HG03097 (cell line): ENCODE data around the gene CCM2.
"Not testable (repeated sequence)": the region's sequence is repeated elsewhere in the genome, so short reads cannot be mapped to it uniquely, and the experiment has no call there.

Experiments used
- ATAC-seq: cut with Tn5 transposase; IDR thresholded peaks from one replicate; pipeline ENCODE4 v1.9.1; 2021; ENCODE audit not compliant: unreplicated experiment, low FRiP score

CCM2 gene

GRCh38 chr7:44979481-44980392, 20.3 kb upstream of the CCM2 start:
- no peak for ATAC-seq

- ATAC-seq = peak; percentile 36
Observed at GRCh38 chr7:44980393-44981034, 19.5 kb upstream of the CCM2 start.

- ATAC-seq = no peak
Observed at GRCh38 chr7:44981035-44981706, 18.8 kb upstream of the CCM2 start.

GRCh38 chr7:44982535-44982923, 17.5 kb upstream of the CCM2 start:
- no peak for ATAC-seq

GRCh38 chr7:44982970-44983369, 17.0 kb upstream of the CCM2 start:
- ATAC-seq = no peak

GRCh38 chr7:44983742-44984477, 16.1 kb upstream of the CCM2 start:
- no peak for ATAC-seq

- ATAC-seq = no peak
Observed at GRCh38 chr7:44984478-44984758, 15.6 kb upstream of the CCM2 start.

- no peak for ATAC-seq
Observed at GRCh38 chr7:44985033-44985695, 14.8 kb upstream of the CCM2 start.

- no peak for ATAC-seq
Observed at GRCh38 chr7:44985900-44986217, 14.1 kb upstream of the CCM2 start.

- peak; percentile 90 for ATAC-seq
Observed at GRCh38 chr7:44986218-44987053, 13.6 kb upstream of the CCM2 start.

- ATAC-seq = no peak
Observed at GRCh38 chr7:44987457-44987856, 12.5 kb upstream of the CCM2 start.

GRCh38 chr7:44987996-44988395, 12.0 kb upstream of the CCM2 start:
- ATAC-seq = no peak

- ATAC-seq = no peak
Observed at GRCh38 chr7:44988701-44989100, 11.3 kb upstream of the CCM2 start.

- ATAC-seq = no peak
Observed at GRCh38 chr7:44989132-44989531, 10.9 kb upstream of the CCM2 start.

- ATAC-seq = no peak
Observed at GRCh38 chr7:44990109-44991023, 9.6 kb upstream of the CCM2 start.

- not testable (repeated sequence) for ATAC-seq
Observed at GRCh38 chr7:44992004-44992795, 7.8 kb upstream of the CCM2 start.

- ATAC-seq = no peak
Observed at GRCh38 chr7:44994877-44995554, 5.0 kb upstream of the CCM2 start.
